Common myeloid progenitor, CD34-positive (primary cell): ENCODE results near the gene CLDN24.
"Not testable (repeated sequence)": the region's sequence is repeated elsewhere in the genome, so short reads cannot be mapped to it uniquely, and the experiment has no call there.

Experiments
- CTCF ChIA-PET: fragments of 350-600 bp; sonication (Branson Sonifier 250); formaldehyde crosslinking; loops from one replicate; lab custom pipeline; 2021; ENCODE audit warnings: antibody characterized with exemption; lab: Charles Lee
- POLR2A ChIA-PET: fragments of 350-600 bp; sonication (Branson Sonifier 250); formaldehyde crosslinking; loops from one replicate; lab custom pipeline; 2021; ENCODE audit warnings: antibody characterized with exemption; lab: Charles Lee
- DNase-seq, 3 donors: peaks; one replicate each; pipeline versions ENCODE4 v3.0.0 to v3.0.0-alpha.2; 2013
- H3K27ac ChIP-seq, 2 experiments: 1 replicate in 1 of 2; 2 replicates in 1 of 2; pipeline ENCODE4 v1.7.0; 2013; ENCODE audit warnings: inconsistent platforms in 2 of 2, low read length in 2 of 2, mild to moderate bottlenecking in 2 of 2, low read depth in 1 of 2, moderate library complexity in 1 of 2; ENCODE audit not compliant: severe bottlenecking in 2 of 2, insufficient read depth in 1 of 2, poor library complexity in 1 of 2
- H3K27me3 ChIP-seq, 5 experiments: replicated peaks in 2 of 5; 1 replicate in 3 of 5; 2 replicates in 2 of 5; pipeline versions ENCODE4 v1.6.1 to v1.7.0; 2013; ENCODE audit warnings: low read length in 4 of 5, mild to moderate bottlenecking in 2 of 5, moderate library complexity in 2 of 5, inconsistent platforms in 1 of 5; ENCODE audit not compliant: insufficient read depth in 5 of 5, control insufficient read depth in 4 of 5
- H3K36me3 ChIP-seq, 4 experiments: 1 replicate in 2 of 4; 2 replicates in 2 of 4; pipeline versions ENCODE4 v1.6.1 to v1.7.0; 2013; ENCODE audit warnings: low read length in 3 of 4, control low read depth in 1 of 4, mild to moderate bottlenecking in 1 of 4; ENCODE audit not compliant: control insufficient read depth in 4 of 4, insufficient read depth in 4 of 4
- H3K4me1 ChIP-seq, 4 experiments: 1 replicate in 3 of 4; 2 replicates in 1 of 4; pipeline versions ENCODE4 v1.6.1 to v1.7.1; 2013; ENCODE audit warnings: low read length in 3 of 4, mild to moderate bottlenecking in 3 of 4, control low read depth in 1 of 4, inconsistent platforms in 1 of 4, moderate library complexity in 1 of 4; ENCODE audit not compliant: control insufficient read depth in 4 of 4, insufficient read depth in 4 of 4; ENCODE audit errors: control extremely low read depth in 1 of 4
- H3K4me3 ChIP-seq, 7 experiments: 1 replicate in 4 of 7; 2 replicates in 3 of 7; pipeline versions ENCODE4 v1.5.1 to v1.7.0; 2013; ENCODE audit warnings: mild to moderate bottlenecking in 7 of 7, low read length in 6 of 7, moderate library complexity in 6 of 7, inconsistent platforms in 2 of 7, low read depth in 2 of 7, control low read depth in 1 of 7; ENCODE audit not compliant: insufficient read depth in 4 of 7, control insufficient read depth in 1 of 7; ENCODE audit errors: extremely low read depth in 1 of 7
- H3K9me3 ChIP-seq, 5 experiments: 1 replicate in 4 of 5; 2 replicates in 1 of 5; pipeline versions ENCODE4 v1.6.1 to v1.7.1; 2013; ENCODE audit warnings: low read length in 4 of 5, mild to moderate bottlenecking in 2 of 5, inconsistent platforms in 1 of 5, low read depth in 1 of 5, moderate library complexity in 1 of 5; ENCODE audit not compliant: control insufficient read depth in 4 of 5, insufficient read depth in 2 of 5; ENCODE audit errors: control extremely low read depth in 1 of 5
- WGBS: methylation state at CpG from one replicate; pipeline ENCODE4 v1.1.5; 2013; ENCODE audit not compliant: insufficient coverage; 5-methylcytosine and 5-hydroxymethylcytosine counted together

CLDN24 gene

GRCh38 chr4:183324056-183324455, 1.8 kb upstream of the CLDN24 start:
- POLR2A ChIA-PET, H3K36me3 ChIP-seq, H3K27me3 ChIP-seq, CTCF ChIA-PET, DNase-seq, H3K9me3 ChIP-seq, H3K27ac ChIP-seq, H3K4me1 ChIP-seq, H3K4me3 ChIP-seq: not testable (repeated sequence)
- 98% methylated on average over 7 of the region's 11 CpGs for WGBS

GRCh38 chr4:183323295-183323694, 1.1 kb upstream of the CLDN24 start:
- 100% methylated on average over 4 of the region's 6 CpGs for WGBS
- H3K36me3 ChIP-seq = no peaks in the 10 kb centered on the region
- peaks cover 0 to 7% (median 0%) of the 10 kb centered on the region in 5 experiments for H3K9me3 ChIP-seq
- no peaks in the 10 kb centered on the region for H3K4me1 ChIP-seq
- no peaks in the 10 kb centered on the region for H3K27me3 ChIP-seq
- no peak overlapping the region for H3K4me3 ChIP-seq
- no peak overlapping the region for H3K27ac ChIP-seq
- DNase-seq = no peak
- ChIA-PET POLR2A (no interaction called here), CTCF (interaction anchor here (0.5 kb wide), 1 partner anchor 33 kb away, joined by 3 read pairs; no protein-coding TSS in a partner anchor)

GRCh38 chr4:183321516-183321915, 710 bp downstream of the CLDN24 start:
- POLR2A ChIA-PET = no interaction called here
- no peaks in the 10 kb centered on the region for H3K36me3 ChIP-seq
- no peak for DNase-seq
- no peaks in the 10 kb centered on the region for H3K4me1 ChIP-seq
- peaks cover 0 to 3% (median 0%) of the 10 kb centered on the region in 5 experiments for H3K9me3 ChIP-seq
- no peaks in the 10 kb centered on the region for H3K27me3 ChIP-seq
- CTCF ChIA-PET = no interaction called here
- 98% methylated on average over 4 of the region's 5 CpGs for WGBS
- H3K27ac ChIP-seq = no peak overlapping the region
- H3K4me3 ChIP-seq = no peak overlapping the region

- ChIA-PET POLR2A (no interaction called here), CTCF (no interaction called here)
- no peaks in the 10 kb centered on the region for H3K9me3 ChIP-seq
- H3K4me1 ChIP-seq = no peaks in the 10 kb centered on the region
- peak in 2 of 3 donors; percentile 3 to 17 for DNase-seq
- H3K4me3 ChIP-seq = no peak overlapping the region
- no CpG with 5 or more reads among the region's 2 CpGs for WGBS
- no peaks in the 10 kb centered on the region for H3K36me3 ChIP-seq
- no peak overlapping the region for H3K27ac ChIP-seq
- no peaks in the 10 kb centered on the region for H3K27me3 ChIP-seq
Measured at GRCh38 chr4:183321079-183321478, 1.1 kb downstream of the CLDN24 start.

GRCh38 chr4:183320211-183321059, 1.8 kb downstream of the CLDN24 start, which contains the start of gene CLDN22:
Gene CLDN22 (minus strand): TSS chr4:183320276. CDS start chr4:183320218, 58 bp downstream.
- H3K9me3 ChIP-seq = no peaks in the 10 kb centered on the region
- H3K27me3 ChIP-seq = no peaks in the 10 kb centered on the region
- H3K4me1 ChIP-seq = no peaks in the 10 kb centered on the region
- ChIA-PET CTCF (no interaction called here), POLR2A (no interaction called here)
- no peak within 1 kb of the TSS for H3K27ac ChIP-seq
- no peak for DNase-seq
- WGBS = 98% methylated on average over 4 of the region's 6 CpGs
- peaks cover 0 to 2% (median 0%) of the 10 kb centered on the region in 4 experiments for H3K36me3 ChIP-seq
- no peak within 1 kb of the TSS for H3K4me3 ChIP-seq

- no peaks in the 10 kb centered on the region for H3K9me3 ChIP-seq
- H3K4me3 ChIP-seq = no peak overlapping the region
- CTCF ChIA-PET = no interaction called here
- peaks cover 0 to 4% (median 1%) of the 10 kb centered on the region in 4 experiments for H3K36me3 ChIP-seq
- DNase-seq = peak in 1 of 3 donors; percentile 1
- no peak overlapping the region for H3K27ac ChIP-seq
- H3K27me3 ChIP-seq = no peaks in the 10 kb centered on the region
- POLR2A ChIA-PET = no interaction called here
- H3K4me1 ChIP-seq = no peaks in the 10 kb centered on the region
- WGBS = 97% methylated on average over 10 of the region's 10 CpGs
Measured at GRCh38 chr4:183318656-183319055, 3.6 kb downstream of the CLDN24 start.

- no peak overlapping the region for H3K4me3 ChIP-seq
Measured at GRCh38 chr4:183314806-183315205, 7.4 kb downstream of the CLDN24 start.

More at GRCh38 chr4:183314806-183315205, 7.4 kb downstream of the CLDN24 start:
- 100% methylated on average over 8 of the region's 9 CpGs for WGBS
- no peak for DNase-seq
- Histone ChIP-seq H3K36me3 (peaks cover 0 to 10% (median 1%) of the 10 kb centered on the region in 4 experiments), H3K4me1 (no peaks in the 10 kb centered on the region), H3K27ac (no peak overlapping the region), H3K27me3 (no peaks in the 10 kb centered on the region), H3K9me3 (no peaks in the 10 kb centered on the region)
- CTCF ChIA-PET = interaction anchor here (0.8 kb wide), 1 partner anchor 9 kb away, joined by 3 read pairs; no protein-coding TSS in a partner anchor
- POLR2A ChIA-PET = no interaction called here
